HEK293 (cell line): ENCODE measurements around the gene SUGP2.

Source experiments
- CTCF ChIA-PET: fragments of 350-600 bp; formaldehyde crosslinking; extraction: SDS; loops from one replicate; lab custom pipeline; 2021; ENCODE audit warnings: antibody characterized with exemption; lab: Yijun Ruan, JAX
- POLR2A ChIA-PET: fragments of 300-600 bp; formaldehyde crosslinking; extraction: SDS; loops from one replicate; lab custom pipeline; 2020; ENCODE audit warnings: antibody characterized with exemption, inconsistent platforms; lab: Yijun Ruan, JAX
- H3K27ac ChIP-seq: fragments of 200-500 bp; sonication (Bioruptor generic); 2 replicates; pipeline ENCODE4 v1.5.1; 2014; ENCODE audit warnings: low read depth, low read length, control low read depth, inconsistent platforms; ENCODE audit errors: extremely low read depth
- H3K36me3 ChIP-seq, 2 experiments: fragments of 200-500 bp in 1 of 2; sonication (Bioruptor generic) in 1 of 2; 1 replicate in 1 of 2; 2 replicates in 1 of 2; pipeline ENCODE4 v1.5.1; 2014 to 2017; ENCODE audit warnings: inconsistent platforms in 2 of 2, low read length in 2 of 2; ENCODE audit not compliant: control insufficient read depth in 2 of 2, insufficient read depth in 1 of 2
- H3K4me1 ChIP-seq: fragments of 200-500 bp; sonication (Bioruptor generic); 2 replicates; pipeline ENCODE4 v1.5.1; 2014; ENCODE audit warnings: mild to moderate bottlenecking, low read length, inconsistent platforms; ENCODE audit not compliant: control insufficient read depth, insufficient read depth
- H3K4me3 ChIP-seq: 2 replicates; pipeline ENCODE4 v1.5.1; 2011; ENCODE audit warnings: low read depth, mild to moderate bottlenecking, control low read depth, low read length, moderate library complexity
- H3K9me3 ChIP-seq: fragments of 200-500 bp; sonication (Bioruptor generic); 2 replicates; pipeline ENCODE4 v1.5.1; 2014; ENCODE audit warnings: low read depth, low read length, inconsistent platforms; ENCODE audit not compliant: control insufficient read depth, insufficient read depth
- CTCF ChIP-seq: fragments of 450-650 bp; formaldehyde crosslinking; IDR thresholded peaks from 2 replicates; pipeline ENCODE4 v1.5.1; 2016; ENCODE audit warnings: missing biosample characterization, missing genetic modification characterization
- EGR2 ChIP-seq: fragments of 450-650 bp; formaldehyde crosslinking; IDR thresholded peaks from 2 replicates; pipeline ENCODE4 v1.5.1; 2016; ENCODE audit warnings: low read depth, missing biosample characterization, missing genetic modification characterization
- KLF9 ChIP-seq: fragments of 450-650 bp; formaldehyde crosslinking; IDR thresholded peaks from 2 replicates; pipeline ENCODE4 v1.5.1; 2016; ENCODE audit warnings: missing biosample characterization, missing genetic modification characterization, low read depth
- REPIN1 ChIP-seq: fragments of 450-650 bp; formaldehyde crosslinking; IDR thresholded peaks from 2 replicates; pipeline ENCODE4 v1.5.1; 2017; ENCODE audit warnings: missing biosample characterization, missing genetic modification characterization, low read depth
- SCRT2 ChIP-seq: fragments of 450-650 bp; formaldehyde crosslinking; IDR thresholded peaks from 2 replicates; pipeline ENCODE4 v1.5.1; 2016; ENCODE audit warnings: missing biosample characterization, missing genetic modification characterization
- ZBTB1 ChIP-seq: fragments of 450-650 bp; formaldehyde crosslinking; IDR thresholded peaks from 2 replicates; pipeline ENCODE4 v1.5.1; 2016; ENCODE audit warnings: missing biosample characterization, missing genetic modification characterization
- ZBTB20 ChIP-seq: fragments of 450-650 bp; formaldehyde crosslinking; IDR thresholded peaks from 2 replicates; pipeline ENCODE4 v1.5.1; 2016; ENCODE audit warnings: missing biosample characterization, missing genetic modification characterization
- ZFHX2 ChIP-seq: fragments of 450-650 bp; formaldehyde crosslinking; conservative IDR thresholded peaks from 2 replicates; pipeline ENCODE4 v1.5.1; 2016; ENCODE audit warnings: missing biosample characterization, missing genetic modification characterization
- ZNF112 ChIP-seq: fragments of 450-650 bp; formaldehyde crosslinking; IDR thresholded peaks from 2 replicates; pipeline ENCODE4 v1.5.0; 2017; ENCODE audit warnings: missing biosample characterization, missing genetic modification characterization
- ZNF114 ChIP-seq: fragments of 450-650 bp; formaldehyde crosslinking; IDR thresholded peaks from 2 replicates; pipeline ENCODE4 v1.5.0; 2017; ENCODE audit warnings: missing biosample characterization, missing genetic modification characterization
- ZNF121 ChIP-seq: fragments of 450-650 bp; formaldehyde crosslinking; IDR thresholded peaks from 2 replicates; pipeline ENCODE4 v1.5.1; 2016; ENCODE audit warnings: missing biosample characterization, missing genetic modification characterization
- ZNF140 ChIP-seq: fragments of 450-650 bp; formaldehyde crosslinking; IDR thresholded peaks from 2 replicates; pipeline ENCODE4 v1.5.1; 2016; ENCODE audit warnings: missing biosample characterization, missing genetic modification characterization
- ZNF146 ChIP-seq: fragments of 450-650 bp; formaldehyde crosslinking; IDR thresholded peaks from 2 replicates; pipeline ENCODE4 v1.5.1; 2016; ENCODE audit warnings: missing biosample characterization, missing genetic modification characterization
- ZNF174 ChIP-seq: fragments of 450-650 bp; formaldehyde crosslinking; IDR thresholded peaks from 2 replicates; pipeline ENCODE4 v1.5.0; 2017; ENCODE audit warnings: missing biosample characterization, mild to moderate bottlenecking, missing genetic modification characterization
- ZNF24 ChIP-seq: fragments of 450-650 bp; formaldehyde crosslinking; IDR thresholded peaks from 2 replicates; pipeline ENCODE4 v1.5.1; 2016; ENCODE audit warnings: missing biosample characterization, missing genetic modification characterization
- ZNF248 ChIP-seq: fragments of 450-650 bp; formaldehyde crosslinking; IDR thresholded peaks from 2 replicates; pipeline ENCODE4 v1.5.1; 2017; ENCODE audit warnings: missing biosample characterization, missing genetic modification characterization
- ZNF335 ChIP-seq: fragments of 450-650 bp; formaldehyde crosslinking; conservative IDR thresholded peaks from 2 replicates; pipeline ENCODE4 v1.5.1; 2016; ENCODE audit warnings: missing biosample characterization, missing genetic modification characterization
- ZNF350 ChIP-seq: fragments of 450-650 bp; formaldehyde crosslinking; IDR thresholded peaks from 2 replicates; pipeline ENCODE4 v1.5.0; 2017; ENCODE audit warnings: missing biosample characterization, mild to moderate bottlenecking, missing genetic modification characterization
- ZNF362 ChIP-seq: fragments of 450-650 bp; formaldehyde crosslinking; IDR thresholded peaks from 2 replicates; pipeline ENCODE4 v1.5.1; 2016; ENCODE audit warnings: missing biosample characterization, missing genetic modification characterization
- ZNF416 ChIP-seq: fragments of 450-650 bp; formaldehyde crosslinking; IDR thresholded peaks from 2 replicates; pipeline ENCODE4 v1.5.1; 2016; ENCODE audit warnings: missing biosample characterization, missing genetic modification characterization
- ZNF426 ChIP-seq: fragments of 450-650 bp; formaldehyde crosslinking; IDR thresholded peaks from 2 replicates; pipeline ENCODE4 v1.5.1; 2017; ENCODE audit warnings: missing biosample characterization, missing genetic modification characterization, mild to moderate bottlenecking, inconsistent platforms, moderate library complexity
- ZNF433 ChIP-seq: fragments of 450-650 bp; formaldehyde crosslinking; IDR thresholded peaks from 2 replicates; pipeline ENCODE4 v1.5.1; 2016; ENCODE audit warnings: missing biosample characterization, missing genetic modification characterization, low read depth
- ZNF624 ChIP-seq: fragments of 450-650 bp; formaldehyde crosslinking; IDR thresholded peaks from 2 replicates; pipeline ENCODE4 v1.5.1; 2017; ENCODE audit warnings: missing biosample characterization, missing genetic modification characterization
- ZNF629 ChIP-seq: fragments of 450-650 bp; formaldehyde crosslinking; IDR thresholded peaks from 2 replicates; pipeline ENCODE4 v1.5.1; 2017; ENCODE audit warnings: missing biosample characterization, missing genetic modification characterization
- ZNF654 ChIP-seq: fragments of 450-650 bp; formaldehyde crosslinking; IDR thresholded peaks from 2 replicates; pipeline ENCODE4 v1.5.1; 2016; ENCODE audit warnings: low read depth, missing biosample characterization, missing genetic modification characterization
- ZNF830 ChIP-seq: fragments of 450-650 bp; IDR thresholded peaks from 2 replicates; pipeline ENCODE4 v1.5.0; 2018; ENCODE audit warnings: missing biosample characterization, missing genetic modification characterization, low read depth, mild to moderate bottlenecking, moderate library complexity
- ZSCAN4 ChIP-seq: fragments of 450-650 bp; formaldehyde crosslinking; IDR thresholded peaks from 2 replicates; pipeline ENCODE4 v1.5.1; 2017; ENCODE audit warnings: missing biosample characterization, missing genetic modification characterization

Gene SUGP2

GRCh38 chr19:18996796-18997394 is 36.4 kb downstream of the SUGP2 start:
- TF ChIP-seq ZBTB20 (tag by site-specific recombination) (peak; percentile 74), ZNF433 (tag by site-specific recombination) (no peak)
- H3K4me3 ChIP-seq, result no peak overlapping the region
- peak overlapping the region; percentile 24; the same call in 1 of the 2 replicates for H3K27ac ChIP-seq
- no peaks in the 10 kb centered on the region for H3K4me1 ChIP-seq
- H3K9me3 ChIP-seq, result no peaks in the 10 kb centered on the region
- POLR2A ChIA-PET, result no interaction called here
- CTCF ChIA-PET, result interaction anchor here (1.1 to 3.0 kb wide), 2 partner anchors 10 to 490 kb away, joined by 4 to 24 read pairs; no protein-coding TSS in a partner anchor
- peaks cover 44 to 83% of the 10 kb centered on the region in 2 experiments for H3K36me3 ChIP-seq

GRCh38 chr19:18996351-18996750 is 37.0 kb downstream of the SUGP2 start:
- POLR2A ChIA-PET, result no interaction called here
- peaks cover 39 to 83% of the 10 kb centered on the region in 2 experiments for H3K36me3 ChIP-seq
- TF ChIP-seq ZNF121 (tag by site-specific recombination) (peak; percentile 72; the same call in 1 of the 2 replicates), ZNF416 (no peak), ZNF174 (tag by site-specific recombination) (no peak), ZNF350 (tag by site-specific recombination) (no peak), ZSCAN4 (tag by site-specific recombination) (no peak), ZNF112 (tag by site-specific recombination) (no peak)

GRCh38 chr19:18995804-18996241 is 37.5 kb downstream of the SUGP2 start:
- peaks cover 35 to 85% of the 10 kb centered on the region in 2 experiments for H3K36me3 ChIP-seq
- ChIA-PET POLR2A (no interaction called here), CTCF (interaction anchor here (0.7 to 3.0 kb wide), 10 partner anchors 9 to 489 kb away, joined by 3 to 24 read pairs (median 4); no protein-coding TSS in a partner anchor)
- H3K9me3 ChIP-seq, result no peaks in the 10 kb centered on the region
- H3K4me1 ChIP-seq, result no peaks in the 10 kb centered on the region
- no peak overlapping the region for H3K4me3 ChIP-seq
- no peak overlapping the region for H3K27ac ChIP-seq
- TF ChIP-seq KLF9 (tag by site-specific recombination) (no peak), ZNF830 (no peak), ZNF248 (tag by site-specific recombination) (no peak), ZBTB1 (no peak), SCRT2 (tag by site-specific recombination) (0 out of 2 replicates have a peak, but pooled peaks have one; percentile 11), ZNF114 (no peak), ZNF24 (tag by site-specific recombination) (no peak), ZNF335 (tag by site-specific recombination) (peak; percentile 90), ZNF362 (tag by site-specific recombination) (no peak), ZNF629 (no peak), ZNF140 (tag by site-specific recombination) (no peak), EGR2 (peak; percentile 73), ZNF624 (tag by site-specific recombination) (no peak), ZNF146 (no peak), ZFHX2 (tag by site-specific recombination) (peak; percentile 81), REPIN1 (tag by site-specific recombination) (no peak), CTCF (tag by site-specific recombination) (0 out of 2 replicates have a peak, but pooled peaks have one; percentile 19), ZNF426 (no peak), ZNF654 (tag by site-specific recombination) (peak; percentile 34)

More at GRCh38 chr19:18996351-18996750, 37.0 kb downstream of the SUGP2 start:
- no peak overlapping the region for H3K4me3 ChIP-seq
- CTCF ChIA-PET, result interaction anchor here (1.1 to 3.0 kb wide), 5 partner anchors 9 to 490 kb away, joined by 3 to 24 read pairs (median 4); no protein-coding TSS in a partner anchor
- H3K27ac ChIP-seq, result no peak overlapping the region
- H3K9me3 ChIP-seq, result no peaks in the 10 kb centered on the region
- no peaks in the 10 kb centered on the region for H3K4me1 ChIP-seq
